Measurements from ENCODE around the gene HLA-DMB. TPM values are rescaled to one million over a fixed set of nuclear protein-coding genes. Genes with fewer than 3 reads are reported as not detected.

The HLA-DMB gene
- polyA plus RNA-seq (2012; ENCODE audit: missing spikeins), result 251 TPM

DNA sequence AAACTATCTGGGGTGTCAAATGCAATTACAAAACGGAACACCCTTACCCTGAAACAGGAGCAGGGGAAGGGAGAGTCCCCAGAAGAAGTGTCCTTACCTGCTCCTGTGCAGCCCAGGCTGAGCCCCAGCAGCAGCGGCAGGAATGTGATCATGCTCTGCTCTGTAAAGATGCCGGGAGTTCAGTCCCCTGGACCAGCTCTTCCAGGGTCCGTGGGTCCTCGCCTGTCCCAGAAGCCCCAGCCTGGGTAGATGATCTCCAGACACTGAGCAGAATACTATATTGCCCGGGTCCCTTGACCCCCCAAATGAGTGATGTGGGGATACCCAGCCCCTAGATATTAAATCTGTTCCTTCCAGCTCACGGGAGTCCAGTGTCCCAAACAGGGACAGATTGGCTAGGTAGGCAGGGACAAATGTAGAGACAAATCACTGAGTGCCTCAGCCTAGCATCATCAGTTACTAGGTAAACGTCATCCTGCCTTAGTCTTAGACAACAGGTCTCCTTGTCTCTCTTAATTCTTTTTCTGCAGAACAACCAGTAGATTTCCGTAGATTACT is at the start of gene HLA-DMB:
TSS of gene HLA-DMB (minus strand) at position 373 of the 558 bp plus-strand sequence. CDS start at position 152, 221 bp downstream.
- FAIRE-seq, result peak; percentile 98

DNA sequence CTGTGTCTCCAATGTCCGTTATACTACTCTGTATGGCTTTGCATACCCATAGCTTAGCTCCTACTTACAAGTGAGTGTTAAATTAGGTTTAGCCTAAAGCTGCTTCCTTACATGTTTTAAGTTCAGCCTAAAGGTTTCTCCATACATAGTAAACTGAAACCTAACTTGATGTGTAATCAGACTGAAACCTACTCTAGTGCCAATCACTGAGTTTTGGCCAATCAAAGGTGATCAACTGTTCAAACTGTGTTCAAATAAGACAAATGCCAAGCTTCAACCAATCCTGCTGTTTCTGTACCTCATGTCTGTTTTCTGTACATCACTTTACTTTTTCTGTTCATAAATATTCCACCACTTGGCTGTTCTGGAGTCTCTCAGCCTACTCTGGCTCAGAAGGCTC is 48.5 kb upstream of the HLA-DMB start:
- DNase-seq (ENCODE audit: insufficient read length) (no peak), FAIRE-seq (peak; percentile 71)
- no peak for TF ChIP-seq TAF1 (IDR thresholded peaks at IDR 0.05; ENCODE audit: borderline replicate concordance, low read depth, low read length)
- TF ChIP-seq POLR2A (IDR thresholded peaks at IDR 0.05; ENCODE audit: low read depth, low read length), result no peak
- TF ChIP-seq POLR2AphosphoS5 (IDR thresholded peaks at IDR 0.05; ENCODE audit: low read depth, low read length), result no peak

More for the DNA sequence above, at the start of gene HLA-DMB:
- peak; percentile 36 for DNase-seq (ENCODE audit: insufficient read length)
- TF ChIP-seq POLR2AphosphoS5 (IDR thresholded peaks at IDR 0.05; ENCODE audit: low read depth, low read length) (peak; percentile 88), POLR2A (IDR thresholded peaks at IDR 0.05; ENCODE audit: low read depth, low read length) (peak; percentile 89), TAF1 (IDR thresholded peaks at IDR 0.05; ENCODE audit: borderline replicate concordance, low read depth, low read length) (peak; percentile 51; the same call in 1 of the 2 replicates)

DNA sequence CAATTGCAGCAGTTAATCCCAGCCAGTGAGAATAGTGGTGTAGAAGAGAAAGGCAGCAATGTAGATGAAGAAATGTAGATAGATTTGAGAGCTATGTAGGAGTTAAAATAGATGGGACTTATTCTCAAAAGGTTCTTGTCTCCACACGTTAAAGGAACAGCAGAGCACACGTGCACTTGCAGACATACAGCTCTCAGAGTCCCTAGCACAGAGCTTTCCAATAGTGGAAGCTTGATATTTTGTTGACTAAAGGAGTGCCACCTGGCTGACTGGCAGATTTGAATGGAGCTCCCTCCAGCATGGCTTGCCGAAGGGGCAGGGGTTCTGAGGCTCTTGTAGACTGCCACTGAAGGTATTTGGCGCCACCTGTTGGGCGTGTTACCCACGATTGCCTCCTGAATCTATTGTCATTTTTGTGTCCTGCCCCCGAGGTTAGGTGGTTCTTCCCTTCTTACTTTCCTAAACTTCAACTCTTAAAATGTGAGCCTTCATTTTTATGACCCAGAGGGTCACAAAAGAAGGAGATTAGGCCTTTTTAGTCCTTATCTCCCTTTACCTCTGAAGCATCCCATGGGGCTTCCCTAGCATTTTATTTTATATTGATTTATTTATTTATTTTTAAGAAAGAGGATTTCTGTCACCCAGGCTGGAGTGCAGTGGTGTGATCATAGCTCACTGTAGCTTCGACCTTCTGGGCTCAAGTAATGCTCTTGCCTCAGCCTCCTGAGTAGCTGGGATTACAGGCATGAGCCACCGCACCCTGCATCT is 44.0 kb upstream of the HLA-DMB start:
- TF ChIP-seq POLR2AphosphoS5 (IDR thresholded peaks at IDR 0.05; ENCODE audit: low read depth, low read length), result no peak
- no peak for DNase-seq (ENCODE audit: insufficient read length)
- peak; percentile 90 for FAIRE-seq

- no peak for DNase-seq (ENCODE audit: insufficient read length)
- peak; percentile 64 for FAIRE-seq
- no peak; the same call in 1 of the 2 replicates for TF ChIP-seq POLR2A (IDR thresholded peaks at IDR 0.05; ENCODE audit: low read depth, low read length)
- TF ChIP-seq POLR2AphosphoS5 (IDR thresholded peaks at IDR 0.05; ENCODE audit: low read depth, low read length), result no peak
- TF ChIP-seq TAF1 (IDR thresholded peaks at IDR 0.05; ENCODE audit: borderline replicate concordance, low read depth, low read length), result no peak
These were observed 43.3 kb upstream of the HLA-DMB start for GRCh38 chr6:32983964-32984621.

DNA sequence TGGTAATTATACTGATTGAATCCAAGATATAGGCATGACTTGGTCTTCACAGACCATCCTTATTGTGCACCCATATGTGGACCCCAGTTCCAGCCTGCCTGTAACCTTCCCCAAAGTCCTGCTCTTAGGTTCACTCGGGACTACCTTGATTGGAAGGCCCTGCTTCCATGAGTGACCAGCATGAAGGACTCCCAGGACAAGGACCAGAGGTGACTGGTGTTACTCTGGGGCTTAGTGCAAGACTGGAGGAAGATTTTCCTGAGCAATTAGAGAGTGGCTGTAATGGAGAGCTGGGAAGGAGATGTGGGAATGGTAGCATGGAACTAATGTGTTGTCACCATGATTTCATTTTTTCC is 42.6 kb upstream of the HLA-DMB start:
- FAIRE-seq (no peak), DNase-seq (ENCODE audit: insufficient read length) (no peak)
- TF ChIP-seq POLR2AphosphoS5 (IDR thresholded peaks at IDR 0.05; ENCODE audit: low read depth, low read length) (no peak; the same call in 1 of the 2 replicates), POLR2A (IDR thresholded peaks at IDR 0.05; ENCODE audit: low read depth, low read length) (no peak; the same call in 1 of the 2 replicates), TAF1 (IDR thresholded peaks at IDR 0.05; ENCODE audit: borderline replicate concordance, low read depth, low read length) (no peak)

- DNase-seq (ENCODE audit: insufficient read length) (no peak), FAIRE-seq (no peak)
- TF ChIP-seq POLR2AphosphoS5 (IDR thresholded peaks at IDR 0.05; ENCODE audit: low read depth, low read length), result no peak; the same call in 1 of the 2 replicates
- TF ChIP-seq POLR2A (IDR thresholded peaks at IDR 0.05; ENCODE audit: low read depth, low read length), result no peak; the same call in 1 of the 2 replicates
- TF ChIP-seq TAF1 (IDR thresholded peaks at IDR 0.05; ENCODE audit: borderline replicate concordance, low read depth, low read length), result no peak
These were observed 42.1 kb upstream of the HLA-DMB start for GRCh38 chr6:32982702-32983492.

DNA sequence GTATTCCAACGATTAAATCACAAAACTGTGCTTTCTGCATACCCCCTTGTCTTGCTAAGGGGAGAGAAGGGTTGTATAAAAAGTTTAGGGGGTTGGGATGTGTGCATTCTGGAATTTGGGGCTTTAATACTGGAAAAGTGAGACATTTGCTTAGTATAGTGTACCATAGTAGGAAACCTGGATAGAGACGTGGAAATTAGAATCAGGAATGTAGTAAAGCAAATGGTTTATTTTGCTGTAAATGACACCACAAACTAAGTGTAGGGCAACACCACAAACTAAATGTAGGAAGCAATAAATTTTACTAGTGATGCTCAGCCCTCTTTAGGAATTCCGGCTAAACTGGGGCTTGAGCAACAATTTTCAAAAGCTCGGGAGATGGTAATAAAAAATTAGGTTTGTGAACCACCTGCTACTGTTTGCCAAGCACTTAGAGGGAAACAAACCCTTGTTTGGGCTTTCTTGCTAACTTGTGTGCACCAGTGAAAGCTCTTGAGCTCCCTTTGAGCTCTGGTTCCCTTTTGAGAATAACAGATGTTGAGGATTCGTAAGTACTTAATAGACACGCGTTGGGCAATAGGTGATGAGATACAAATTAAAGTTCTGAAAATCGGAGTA is 41.4 kb upstream of the HLA-DMB start:
- peak; percentile 75 for TF ChIP-seq POLR2AphosphoS5 (IDR thresholded peaks at IDR 0.05; ENCODE audit: low read depth, low read length)
- no peak for TF ChIP-seq TAF1 (IDR thresholded peaks at IDR 0.05; ENCODE audit: borderline replicate concordance, low read depth, low read length)
- FAIRE-seq, result no peak
- no peak for DNase-seq (ENCODE audit: insufficient read length)

DNA sequence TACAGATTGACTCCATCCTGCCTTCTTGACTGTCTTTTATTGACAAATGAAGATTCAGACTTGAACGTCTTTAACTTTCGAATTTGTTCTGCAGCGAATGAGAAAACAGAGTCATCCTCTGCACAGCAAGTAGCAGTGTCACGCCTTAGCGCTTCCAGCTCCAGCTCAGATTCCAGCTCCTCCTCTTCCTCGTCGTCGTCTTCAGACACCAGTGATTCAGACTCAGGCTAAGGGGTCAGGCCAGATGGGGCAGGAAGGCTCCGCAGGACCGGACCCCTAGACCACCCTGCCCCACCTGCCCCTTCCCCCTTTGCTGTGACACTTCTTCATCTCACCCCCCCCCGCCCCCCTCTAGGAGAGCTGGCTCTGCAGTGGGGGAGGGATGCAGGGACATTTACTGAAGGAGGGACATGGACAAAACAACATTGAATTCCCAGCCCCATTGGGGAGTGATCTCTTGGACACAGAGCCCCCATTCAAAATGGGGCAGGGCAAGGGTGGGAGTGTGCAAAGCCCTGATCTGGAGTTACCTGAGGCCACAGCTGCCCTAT is 39.7 kb upstream of the HLA-DMB start:
- TF ChIP-seq POLR2A (IDR thresholded peaks at IDR 0.05; ENCODE audit: low read depth, low read length) (peak; percentile 65), TAF1 (IDR thresholded peaks at IDR 0.05; ENCODE audit: borderline replicate concordance, low read depth, low read length) (no peak), POLR2AphosphoS5 (IDR thresholded peaks at IDR 0.05; ENCODE audit: low read depth, low read length) (peak; percentile 67)
- FAIRE-seq (no peak), DNase-seq (ENCODE audit: insufficient read length) (no peak)

GRCh38 chr6:32979720-32980487 is 39.1 kb upstream of the HLA-DMB start:
- TF ChIP-seq POLR2AphosphoS5 (IDR thresholded peaks at IDR 0.05; ENCODE audit: low read depth, low read length) (peak; percentile 91), POLR2A (IDR thresholded peaks at IDR 0.05; ENCODE audit: low read depth, low read length) (no peak; the same call in 1 of the 2 replicates), TAF1 (IDR thresholded peaks at IDR 0.05; ENCODE audit: borderline replicate concordance, low read depth, low read length) (no peak)
- no peak for DNase-seq (ENCODE audit: insufficient read length)
- FAIRE-seq, result no peak

DNA sequence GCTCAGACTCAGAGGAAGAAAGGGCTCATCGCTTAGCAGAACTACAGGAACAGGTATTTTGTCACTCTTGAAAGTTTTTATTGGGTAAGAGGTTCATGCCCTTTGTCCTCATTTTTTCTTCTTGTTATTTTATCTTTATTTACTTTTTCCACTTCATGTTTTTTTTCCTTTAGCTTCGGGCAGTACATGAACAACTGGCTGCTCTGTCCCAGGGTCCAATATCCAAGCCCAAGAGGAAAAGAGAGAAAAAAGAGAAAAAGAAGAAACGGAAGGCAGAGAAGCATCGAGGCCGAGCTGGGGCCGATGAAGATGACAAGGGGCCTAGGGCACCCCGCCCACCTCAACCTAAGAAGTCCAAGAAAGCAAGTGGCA is 37.1 kb upstream of the HLA-DMB start:
- TF ChIP-seq TAF1 (IDR thresholded peaks at IDR 0.05; ENCODE audit: borderline replicate concordance, low read depth, low read length) (no peak), POLR2A (IDR thresholded peaks at IDR 0.05; ENCODE audit: low read depth, low read length) (no peak), POLR2AphosphoS5 (IDR thresholded peaks at IDR 0.05; ENCODE audit: low read depth, low read length) (no peak)
- DNase-seq (ENCODE audit: insufficient read length), result no peak
- FAIRE-seq, result no peak

Measured in GM12892 (cell line).